A549 (cell line): ENCODE data around the gene HEXIM2. TPM values are rescaled to one million over a fixed set of nuclear protein-coding genes. Genes with fewer than 3 reads are reported as not detected.

ENCODE experiments used
- ATAC-seq, 2 experiments: fragments of 200-7000 bp in 1 of 2; fragments of >200 bp in 1 of 2; cut with Nextera tagmentation in 1 of 2; cut with Tn5 transposase in 1 of 2; 3 replicates each; pipeline versions ENCODE4 v1.8.0 to v1.9.1; 2018 to 2020; ENCODE audit warnings: mild to moderate bottlenecking in 1 of 2, moderate library complexity in 1 of 2
- CTCF ChIA-PET: fragments of 300-600 bp; sonication (Branson Sonifier 250); formaldehyde crosslinking; extraction: SDS; loops from one replicate; lab custom pipeline; 2021; ENCODE audit warnings: antibody characterized with exemption, inconsistent platforms; lab: Yijun Ruan, JAX
- POLR2A ChIA-PET: fragments of 350-600 bp; formaldehyde crosslinking; extraction: SDS; loops from one replicate; lab custom pipeline; 2021; ENCODE audit warnings: antibody characterized with exemption, inconsistent platforms; lab: Yijun Ruan, JAX
- DNase-seq, 2 experiments: peaks; one replicate each; pipeline versions ENCODE4 v3.0.0 to v3.0.0-alpha.2; 2011 to 2016; ENCODE audit warnings: low read depth in 1 of 2, low spot score in 1 of 2
- FAIRE-seq: peaks from 2 replicates; lab custom pipeline; 2011; peaks lifted over from hg19 to GRCh38; lab: Jason Lieb, UNC
- H3K27ac ChIP-seq, 2 experiments: fragments of >200 bp; sonication (Bioruptor Twin); formaldehyde crosslinking; 3 replicates each; pipeline ENCODE4 v1.5.1; 2016 to 2017
- H3K4me1 ChIP-seq: fragments of >200 bp; sonication (Bioruptor Twin); formaldehyde crosslinking; 3 replicates; pipeline ENCODE4 v1.6.1; 2016
- H3K4me2 ChIP-seq: fragments of >200 bp; sonication (Bioruptor Twin); formaldehyde crosslinking; 3 replicates; pipeline ENCODE4 v1.6.1; 2016
- H3K4me3 ChIP-seq: fragments of >200 bp; sonication (Bioruptor Twin); formaldehyde crosslinking; 3 replicates; pipeline ENCODE4 v1.5.1; 2016
- H3K9me3 ChIP-seq: fragments of >200 bp; sonication (Bioruptor Twin); formaldehyde crosslinking; 3 replicates; pipeline ENCODE4 v1.6.1; 2016
- BCL3 ChIP-seq: fragments of >200 bp; sonication (Bioruptor Twin); formaldehyde crosslinking; IDR thresholded peaks from 3 replicates; pipeline ENCODE4 v1.6.1; 2016
- BHLHE40 ChIP-seq: IDR thresholded peaks from 2 replicates; pipeline ENCODE4 v1.6.1; 2012; ENCODE audit warnings: low read depth, low read length, inconsistent platforms
- CBX2 ChIP-seq: fragments of 200-600 bp; sonication (generic); IDR thresholded peaks from 2 replicates; pipeline ENCODE4 v1.6.1; 2016; ENCODE audit warnings: low read depth, mild to moderate bottlenecking, borderline replicate concordance
- CBX8 ChIP-seq: fragments of 200-600 bp; sonication (generic); IDR thresholded peaks from 2 replicates; pipeline ENCODE4 v1.6.1; 2016
- CHD2 ChIP-seq: fragments of 150-350 bp; IDR thresholded peaks from 2 replicates; pipeline ENCODE4 v1.6.1; 2014; ENCODE audit warnings: low read length; ENCODE audit not compliant: partially characterized antibody
- CTCF ChIP-seq: fragments of >200 bp; sonication (Bioruptor Twin); formaldehyde crosslinking; IDR thresholded peaks from 3 replicates; pipeline ENCODE4 v1.5.1; 2016
- EHF ChIP-seq: fragments of 250-450 bp; sonication (Bioruptor Pico); IDR thresholded peaks from 2 replicates; pipeline ENCODE4 v1.5.0; 2020; ENCODE audit warnings: mild to moderate bottlenecking
- EHMT2 ChIP-seq: fragments of 200-600 bp; sonication (generic); IDR thresholded peaks from 2 replicates; pipeline ENCODE4 v1.6.1; 2016; ENCODE audit warnings: antibody characterized with exemption, low read depth, mild to moderate bottlenecking, moderate library complexity
- EP300 ChIP-seq, 2 experiments: fragments of >200 bp; sonication (Bioruptor Twin); formaldehyde crosslinking; IDR thresholded peaks; 2 replicates in 1 of 2; 3 replicates in 1 of 2; pipeline ENCODE4 v1.6.1; 2016 to 2017
- FOSB ChIP-seq: fragments of 250-450 bp; sonication (Bioruptor Pico); IDR thresholded peaks from 2 replicates; pipeline ENCODE4 v1.5.0; 2020; ENCODE audit warnings: mild to moderate bottlenecking, moderate library complexity
- FOXS1 ChIP-seq: fragments of 250-450 bp; sonication (Bioruptor Pico); IDR thresholded peaks from 2 replicates; pipeline ENCODE4 v1.5.0; 2020; ENCODE audit warnings: mild to moderate bottlenecking, moderate library complexity
- GATA3 ChIP-seq: IDR thresholded peaks from 2 replicates; pipeline ENCODE4 v1.6.1; 2012; ENCODE audit warnings: borderline replicate concordance
- HES2 ChIP-seq: fragments of >200 bp; sonication (Bioruptor Twin); formaldehyde crosslinking; IDR thresholded peaks from 2 replicates; pipeline ENCODE4 v1.6.1; 2016
- HMGXB4 ChIP-seq: fragments of 250-450 bp; sonication (Bioruptor Pico); IDR thresholded peaks from 2 replicates; pipeline ENCODE4 v1.5.0; 2021; ENCODE audit warnings: mild to moderate bottlenecking, moderate library complexity, borderline replicate concordance
- HOXA7 ChIP-seq: fragments of 250-450 bp; sonication (Bioruptor Pico); IDR thresholded peaks from 2 replicates; pipeline ENCODE4 v1.5.0; 2020; ENCODE audit warnings: mild to moderate bottlenecking, moderate library complexity
- HOXB5 ChIP-seq: fragments of 250-450 bp; sonication (Bioruptor Pico); IDR thresholded peaks from 2 replicates; pipeline ENCODE4 v1.5.0; 2020; ENCODE audit warnings: mild to moderate bottlenecking, moderate library complexity
- JUNB ChIP-seq: fragments of >200 bp; sonication (Bioruptor Twin); formaldehyde crosslinking; IDR thresholded peaks from 2 replicates; pipeline ENCODE4 v1.6.1; 2016
- KDM1A ChIP-seq: fragments of 200-600 bp; sonication (generic); IDR thresholded peaks from 2 replicates; pipeline ENCODE4 v1.6.1; 2016; ENCODE audit warnings: low read depth, mild to moderate bottlenecking
- KDM5A ChIP-seq: fragments of 200-600 bp; sonication (generic); IDR thresholded peaks from 2 replicates; pipeline ENCODE4 v1.6.1; 2016; ENCODE audit warnings: antibody characterized with exemption, mild to moderate bottlenecking
- MAX ChIP-seq: IDR thresholded peaks from 2 replicates; pipeline ENCODE4 v1.6.1; 2012
- MAZ ChIP-seq: fragments of 150-350 bp; IDR thresholded peaks from 2 replicates; pipeline ENCODE4 v1.6.1; 2014; ENCODE audit warnings: antibody characterized with exemption, low read depth, low read length, borderline replicate concordance
- MYC ChIP-seq: IDR thresholded peaks from 2 replicates; pipeline ENCODE4 v1.6.1; 2012; ENCODE audit warnings: mild to moderate bottlenecking, inconsistent platforms, low read length, improper control_type of control experiment, borderline replicate concordance
- NFE2L2 ChIP-seq: fragments of 150-350 bp; conservative IDR thresholded peaks from 2 replicates; pipeline ENCODE4 v1.6.1; 2014; ENCODE audit warnings: low read length
- NPAS2 ChIP-seq: fragments of 250-450 bp; sonication (Bioruptor Pico); IDR thresholded peaks from 2 replicates; pipeline ENCODE4 v1.8.0; 2022; ENCODE audit warnings: mild to moderate bottlenecking, moderate library complexity, borderline replicate concordance
- NR3C1 ChIP-seq: fragments of >200 bp; sonication (Bioruptor Twin); formaldehyde crosslinking; IDR thresholded peaks from 3 replicates; pipeline ENCODE4 v1.6.1; 2017
- PBX3 ChIP-seq: IDR thresholded peaks from 2 replicates; pipeline ENCODE4 v1.6.1; 2012
- POLR2A ChIP-seq: IDR thresholded peaks from 2 replicates; pipeline ENCODE4 v1.6.1; 2012; ENCODE audit warnings: mild to moderate bottlenecking, low read length
- POLR2AphosphoS2 ChIP-seq: conservative IDR thresholded peaks from 2 replicates; pipeline ENCODE4 v1.6.1; 2012; ENCODE audit warnings: low read length, improper control_type of control experiment, inconsistent platforms
- RARB ChIP-seq: fragments of 250-450 bp; sonication (Bioruptor Pico); IDR thresholded peaks from 2 replicates; pipeline ENCODE4 v1.8.0; 2021; ENCODE audit warnings: mild to moderate bottlenecking, moderate library complexity
- RNF2 ChIP-seq: fragments of 200-600 bp; sonication (generic); IDR thresholded peaks from 2 replicates; pipeline ENCODE4 v1.6.1; 2016; ENCODE audit warnings: low read depth, mild to moderate bottlenecking, antibody characterized with exemption, moderate library complexity, borderline replicate concordance
- SREBF2 ChIP-seq: fragments of 450-650 bp; IDR thresholded peaks from 2 replicates; pipeline ENCODE4 v1.6.1; 2014; ENCODE audit warnings: mild to moderate bottlenecking, moderate library complexity
- TFCP2L1 ChIP-seq: fragments of 250-450 bp; sonication (Bioruptor Pico); IDR thresholded peaks from 2 replicates; pipeline ENCODE4 v1.5.0; 2021; ENCODE audit warnings: mild to moderate bottlenecking
- TP53 ChIP-seq: fragments of 250-450 bp; sonication (Bioruptor Pico); IDR thresholded peaks from 2 replicates; pipeline ENCODE4 v1.5.0; 2021; ENCODE audit warnings: mild to moderate bottlenecking, moderate library complexity
- ZC3H11A ChIP-seq: fragments of 450-650 bp; IDR thresholded peaks from 2 replicates; pipeline ENCODE4 v1.6.1; 2014; ENCODE audit warnings: antibody characterized with exemption, mild to moderate bottlenecking
- ZFP36 ChIP-seq: fragments of 450-650 bp; IDR thresholded peaks from 2 replicates; pipeline ENCODE4 v1.6.1; 2014; ENCODE audit warnings: borderline replicate concordance; ENCODE audit not compliant: partially characterized antibody
- ZNF302 ChIP-seq: fragments of 250-450 bp; sonication (Bioruptor Pico); IDR thresholded peaks from 2 replicates; pipeline ENCODE4 v1.9.0; 2021; ENCODE audit warnings: inconsistent platforms, mild to moderate bottlenecking, moderate library complexity
- ZSCAN20 ChIP-seq: fragments of 250-450 bp; sonication (Bioruptor Pico); IDR thresholded peaks from 2 replicates; pipeline ENCODE4 v1.8.0; 2022; ENCODE audit warnings: mild to moderate bottlenecking, moderate library complexity
- WGBS: methylation state at CpG from one replicate; pipeline ENCODE4 v1.1.6; 2017; ENCODE audit errors: missing lambda C conversion rate; 5-methylcytosine and 5-hydroxymethylcytosine counted together
- polyA plus RNA-seq, 4 experiments: library from polyadenylated mRNA; depleted of rRNA in 3 of 4; stranded (reverse); fragments of >200 nt; fragmentation: RNase III in 1 of 4; extraction: RNeasy Plus Mini Kit Qiagen cat#74134 plus additional on column Dnase treatment in 1 of 4; gene quantifications; 2 replicates in 3 of 4; 3 replicates in 1 of 4; pipeline ENCODE4 v1.2.3, GENCODE V29; 2011 to 2017

Gene HEXIM2
- polyA plus RNA-seq, 2 of the 4 experiments (the other 2 are of a cell fraction): 15.5 to 23.1 TPM

- DNase-seq: peak in 1 of 2 experiments; percentile 61
- WGBS: 18% methylated on average over 14 of the region's 46 CpGs
- CTCF ChIA-PET: interaction anchor here (0.5 to 20.1 kb wide), 29 partner anchors 6 to 356 kb away, joined by 3 to 742 read pairs (median 6); partner anchors contain the start of genes HEXIM1 and HEXIM2
- FAIRE-seq: no peak
- POLR2A ChIA-PET: no interaction called here
- Histone ChIP-seq H3K27ac (peak overlapping the region; percentile 95 to 99), H3K4me1 (peaks cover 57% of the 10 kb centered on the region), H3K9me3 (no peaks in the 10 kb centered on the region), H3K4me3 (peak overlapping the region; percentile 98), H3K4me2 (peak overlapping the region; percentile 90)
- ATAC-seq: peak in 1 of 2 experiments; percentile 1; a peak in 3 of 6 replicates
- TF ChIP-seq CBX8 (no peak), BHLHE40 (no peak), FOSB (CRISPR knock-in tag) (0 out of 2 replicates have a peak, but pooled peaks have one; percentile 34), MAX (peak; percentile 38; the same call in 1 of the 2 replicates), SREBF2 (no peak), NR3C1 (no peak), BCL3 (no peak), ZSCAN20 (CRISPR knock-in tag) (no peak), HMGXB4 (peak; percentile 85; the same call in 1 of the 2 replicates), JUNB (no peak), PBX3 (no peak), POLR2A (no peak), RARB (0 out of 2 replicates have a peak, but pooled peaks have one; percentile 48), EP300 (IDR thresholded peaks at IDR 0.05) (no peak), NPAS2 (CRISPR knock-in tag) (no peak), KDM5A (peak; percentile 97), POLR2AphosphoS2 (no peak), MAZ (no peak), TFCP2L1 (CRISPR knock-in tag) (0 out of 2 replicates have a peak, but pooled peaks have one; percentile 8), EHF (CRISPR knock-in tag) (no peak), TP53 (no peak), KDM1A (no peak), HOXA7 (0 out of 2 replicates have a peak, but pooled peaks have one; percentile 31), ZNF302 (CRISPR knock-in tag) (no peak), FOXS1 (CRISPR knock-in tag) (0 out of 2 replicates have a peak, but pooled peaks have one; percentile 30), EHMT2 (no peak), MYC (no peak), HOXB5 (CRISPR knock-in tag) (no peak), CHD2 (no peak), HES2 (no peak), ZC3H11A (no peak), ZFP36 (no peak), RNF2 (no peak), CTCF (peak; percentile 98), GATA3 (no peak), CBX2 (no peak), NFE2L2 (no peak)
Observed at GRCh38 chr17:45131616-45132319, 29.9 kb upstream of the HEXIM2 start.
